HepG2 (cell line): ENCODE results near the gene PLCXD1. TPM values are rescaled to one million over a fixed set of nuclear protein-coding genes. Genes with fewer than 3 reads are reported as not detected.

ENCODE experiments used
- CAMTA2 ChIP-seq: sonication (generic); formaldehyde crosslinking; IDR thresholded peaks from 2 replicates; pipeline ENCODE4 v1.4.0; 2020; ENCODE audit warnings: mild to moderate bottlenecking, missing genetic modification reagents, borderline replicate concordance
- FOXO1 ChIP-seq: sonication (generic); formaldehyde crosslinking; IDR thresholded peaks from 2 replicates; pipeline ENCODE4 v1.4.0; 2020; ENCODE audit warnings: missing genetic modification reagents
- GPN1 ChIP-seq: sonication (generic); formaldehyde crosslinking; IDR thresholded peaks from 2 replicates; pipeline ENCODE4 v1.5.1; 2020; ENCODE audit warnings: missing genetic modification reagents, borderline replicate concordance
- PAWR ChIP-seq: sonication (generic); formaldehyde crosslinking; IDR thresholded peaks from 2 replicates; pipeline ENCODE4 v1.4.0; 2020; ENCODE audit warnings: missing genetic modification reagents, mild to moderate bottlenecking, borderline replicate concordance
- RBAK ChIP-seq: sonication (generic); formaldehyde crosslinking; IDR thresholded peaks from 2 replicates; pipeline ENCODE4 v1.5.1; 2020; ENCODE audit warnings: mild to moderate bottlenecking, missing genetic modification reagents
- TCF7 ChIP-seq: sonication (generic); IDR thresholded peaks from 2 replicates; pipeline ENCODE4 v1.6.1; 2016; ENCODE audit warnings: antibody characterized with exemption, low read depth
- ZBTB1 ChIP-seq: sonication (generic); formaldehyde crosslinking; IDR thresholded peaks from 2 replicates; pipeline ENCODE4 v1.4.0; 2020; ENCODE audit warnings: missing genetic modification reagents, borderline replicate concordance
- ZFP36L1 ChIP-seq: sonication (generic); formaldehyde crosslinking; IDR thresholded peaks from 2 replicates; pipeline ENCODE4 v1.8.0; 2022; ENCODE audit warnings: mild to moderate bottlenecking, missing genetic modification reagents, moderate library complexity
- ZKSCAN5 ChIP-seq: sonication (generic); formaldehyde crosslinking; IDR thresholded peaks from 2 replicates; pipeline ENCODE4 v1.5.1; 2020; ENCODE audit warnings: mild to moderate bottlenecking, missing genetic modification reagents
- ZMYM2 ChIP-seq: sonication (generic); formaldehyde crosslinking; IDR thresholded peaks from 2 replicates; pipeline ENCODE4 v1.8.0; 2022; ENCODE audit warnings: mild to moderate bottlenecking, missing genetic modification reagents
- ZNF253 ChIP-seq: sonication (generic); formaldehyde crosslinking; IDR thresholded peaks from 2 replicates; pipeline ENCODE4 v1.8.0; 2022; ENCODE audit warnings: mild to moderate bottlenecking, missing genetic modification reagents, borderline replicate concordance
- ZNF331 ChIP-seq: sonication (generic); formaldehyde crosslinking; IDR thresholded peaks from 2 replicates; pipeline ENCODE4 v1.4.0; 2020; ENCODE audit warnings: missing genetic modification reagents
- ZNF549 ChIP-seq: sonication (generic); formaldehyde crosslinking; IDR thresholded peaks from 2 replicates; pipeline ENCODE4 v1.5.0; 2020; ENCODE audit warnings: missing genetic modification reagents
- polyA plus RNA-seq, 8 experiments: library from polyadenylated mRNA; depleted of rRNA in 3 of 8; stranded (reverse) in 7 of 8; unstranded in 1 of 8; fragments of >200 nt; fragmentation: Illumina TruSeq in 4 of 8; extraction: Trizol in 4 of 8; gene quantifications; 2 replicates each; pipeline versions ENCODE4 v1.2.1 to v1.2.3, GENCODE V29; 2011 to 2016; ENCODE audit warnings: low read depth in 4 of 8, missing spikeins in 1 of 8, mixed read lengths in 1 of 8; ENCODE audit not compliant: insufficient read depth in 1 of 8
- total RNA-seq, 5 experiments: library from RNA; depleted of rRNA; stranded (reverse); fragments of >200 nt; fragmentation: Illumina TruSeq; extraction: Trizol; gene quantifications; 2 replicates each; pipeline ENCODE4 v1.2.3, GENCODE V29; 2016; ENCODE audit warnings: low read depth in 1 of 5
- TF ChIP-seq, protein P1 (sequence below): sonication (generic); formaldehyde crosslinking; IDR thresholded peaks from 2 replicates; pipeline ENCODE4 v1.4.0; 2020; ENCODE audit warnings: missing genetic modification reagents
- TF ChIP-seq, protein P2 (sequence below): IDR thresholded peaks from 2 replicates; pipeline ENCODE4 v1.6.1; 2016; ENCODE audit warnings: missing biosample characterization, missing genetic modification reagents, low read depth
- TF ChIP-seq, protein P3 (sequence below): IDR thresholded peaks from 2 replicates; pipeline ENCODE4 v1.6.1; 2016
- TF ChIP-seq, protein P4 (sequence below): sonication (generic); formaldehyde crosslinking; IDR thresholded peaks from 2 replicates; pipeline ENCODE4 v1.5.0; 2020; ENCODE audit warnings: mild to moderate bottlenecking, missing genetic modification reagents, borderline replicate concordance
- TF ChIP-seq, protein P5 (sequence below): sonication (generic); formaldehyde crosslinking; IDR thresholded peaks from 2 replicates; pipeline ENCODE4 v1.4.0; 2020; ENCODE audit warnings: missing genetic modification reagents
- TF ChIP-seq, protein P6 (sequence below): sonication (generic); formaldehyde crosslinking; IDR thresholded peaks from 2 replicates; pipeline ENCODE4 v1.5.0; 2020; ENCODE audit warnings: missing genetic modification reagents, mild to moderate bottlenecking, borderline replicate concordance

The PLCXD1 gene
- total and polyA plus RNA-seq, 2 of the 13 experiments (the other 11 are each of a cell fraction or from before 2014, with no cell fraction given): 87.7 to 153 TPM

DNA sequence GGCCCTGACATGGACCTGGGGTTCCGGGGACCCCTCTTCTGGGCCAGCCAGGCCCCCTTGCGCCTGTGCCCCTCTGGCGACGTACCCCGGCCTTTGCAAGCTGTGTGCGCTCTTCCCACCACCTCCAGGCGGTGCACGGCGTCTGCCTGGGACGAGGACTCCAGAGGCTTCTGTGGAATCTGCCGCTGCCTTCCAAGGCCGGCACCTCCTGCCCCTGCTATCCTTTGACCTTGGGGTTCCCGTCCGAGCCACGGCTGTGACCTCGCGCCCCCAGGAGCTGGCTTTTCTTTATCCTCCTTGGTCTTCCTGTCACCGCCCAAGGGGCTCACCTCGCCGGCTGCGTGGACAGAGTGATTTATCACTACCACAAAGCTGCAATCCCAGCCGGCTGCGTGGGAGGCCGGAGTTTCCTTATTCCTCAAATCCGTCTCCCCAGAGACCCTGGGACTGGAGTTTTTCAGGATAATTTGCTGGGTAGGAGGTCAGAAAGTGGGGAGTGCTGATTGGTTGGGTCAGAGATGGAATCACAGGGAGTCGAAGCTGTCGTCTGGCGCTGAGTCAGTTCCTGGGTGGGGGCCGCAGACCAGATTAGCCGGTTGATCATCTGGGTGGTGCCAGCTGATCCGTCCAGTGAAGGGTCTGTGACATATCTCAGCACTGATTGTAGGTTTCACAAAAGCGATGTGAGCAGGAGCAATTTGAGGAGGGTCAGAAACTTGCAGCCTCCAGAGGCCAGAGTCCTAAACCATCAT, 19.8 kb upstream of the PLCXD1 start (continued):
- TF ChIP-seq, protein P1, sequence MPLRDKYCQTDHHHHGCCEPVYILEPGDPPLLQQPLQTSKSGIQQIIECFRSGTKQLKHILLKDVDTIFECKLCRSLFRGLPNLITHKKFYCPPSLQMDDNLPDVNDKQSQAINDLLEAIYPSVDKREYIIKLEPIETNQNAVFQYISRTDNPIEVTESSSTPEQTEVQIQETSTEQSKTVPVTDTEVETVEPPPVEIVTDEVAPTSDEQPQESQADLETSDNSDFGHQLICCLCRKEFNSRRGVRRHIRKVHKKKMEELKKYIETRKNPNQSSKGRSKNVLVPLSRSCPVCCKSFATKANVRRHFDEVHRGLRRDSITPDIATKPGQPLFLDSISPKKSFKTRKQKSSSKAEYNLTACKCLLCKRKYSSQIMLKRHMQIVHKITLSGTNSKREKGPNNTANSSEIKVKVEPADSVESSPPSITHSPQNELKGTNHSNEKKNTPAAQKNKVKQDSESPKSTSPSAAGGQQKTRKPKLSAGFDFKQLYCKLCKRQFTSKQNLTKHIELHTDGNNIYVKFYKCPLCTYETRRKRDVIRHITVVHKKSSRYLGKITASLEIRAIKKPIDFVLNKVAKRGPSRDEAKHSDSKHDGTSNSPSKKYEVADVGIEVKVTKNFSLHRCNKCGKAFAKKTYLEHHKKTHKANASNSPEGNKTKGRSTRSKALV (CRISPR knock-in tag): 0 out of 2 replicates have a peak, but pooled peaks have one; percentile 44
- TF ChIP-seq ZNF331 (CRISPR knock-in tag) (peak; percentile 36; the same call in 1 of the 2 replicates), TCF7 (no peak), ZKSCAN5 (CRISPR knock-in tag) (no peak), ZNF549 (CRISPR knock-in tag) (no peak), ZNF253 (0 out of 2 replicates have a peak, but pooled peaks have one; percentile 39), FOXO1 (no peak), GPN1 (no peak), ZMYM2 (CRISPR knock-in tag) (0 out of 2 replicates have a peak, but pooled peaks have one; percentile 20), CAMTA2 (CRISPR knock-in tag) (no peak), ZFP36L1 (CRISPR knock-in tag) (0 out of 2 replicates have a peak, but pooled peaks have one; percentile 20), RBAK (no peak), ZBTB1 (CRISPR knock-in tag) (no peak), PAWR (CRISPR knock-in tag) (no peak)
- TF ChIP-seq, protein P2, sequence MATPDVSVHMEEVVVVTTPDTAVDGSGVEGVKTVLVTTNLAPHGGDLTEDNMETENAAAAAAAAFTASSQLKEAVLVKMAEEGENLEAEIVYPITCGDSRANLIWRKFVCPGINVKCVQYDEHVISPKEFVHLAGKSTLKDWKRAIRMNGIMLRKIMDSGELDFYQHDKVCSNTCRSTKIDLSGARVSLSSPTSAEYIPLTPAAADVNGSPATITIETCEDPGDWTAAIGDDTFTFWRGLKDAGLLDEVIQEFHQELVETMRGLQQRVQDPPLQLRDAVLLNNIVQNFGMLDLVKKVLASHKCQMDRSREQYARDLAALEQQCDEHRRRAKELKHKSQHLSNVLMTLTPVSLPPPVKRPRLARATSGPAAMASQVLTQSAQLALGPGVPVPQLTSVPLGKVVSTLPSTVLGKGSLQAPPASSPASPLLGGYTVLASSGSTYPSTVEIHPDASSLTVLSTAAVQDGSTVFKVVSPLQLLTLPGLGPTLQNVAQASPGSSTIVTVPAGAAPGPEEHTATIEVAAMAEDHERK (CRISPR knock-in tag): no peak
- TF ChIP-seq, protein P3, sequence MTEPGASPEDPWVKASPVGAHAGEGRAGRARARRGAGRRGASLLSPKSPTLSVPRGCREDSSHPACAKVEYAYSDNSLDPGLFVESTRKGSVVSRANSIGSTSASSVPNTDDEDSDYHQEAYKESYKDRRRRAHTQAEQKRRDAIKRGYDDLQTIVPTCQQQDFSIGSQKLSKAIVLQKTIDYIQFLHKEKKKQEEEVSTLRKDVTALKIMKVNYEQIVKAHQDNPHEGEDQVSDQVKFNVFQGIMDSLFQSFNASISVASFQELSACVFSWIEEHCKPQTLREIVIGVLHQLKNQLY (CRISPR knock-in tag): no peak
- TF ChIP-seq, protein P4, sequence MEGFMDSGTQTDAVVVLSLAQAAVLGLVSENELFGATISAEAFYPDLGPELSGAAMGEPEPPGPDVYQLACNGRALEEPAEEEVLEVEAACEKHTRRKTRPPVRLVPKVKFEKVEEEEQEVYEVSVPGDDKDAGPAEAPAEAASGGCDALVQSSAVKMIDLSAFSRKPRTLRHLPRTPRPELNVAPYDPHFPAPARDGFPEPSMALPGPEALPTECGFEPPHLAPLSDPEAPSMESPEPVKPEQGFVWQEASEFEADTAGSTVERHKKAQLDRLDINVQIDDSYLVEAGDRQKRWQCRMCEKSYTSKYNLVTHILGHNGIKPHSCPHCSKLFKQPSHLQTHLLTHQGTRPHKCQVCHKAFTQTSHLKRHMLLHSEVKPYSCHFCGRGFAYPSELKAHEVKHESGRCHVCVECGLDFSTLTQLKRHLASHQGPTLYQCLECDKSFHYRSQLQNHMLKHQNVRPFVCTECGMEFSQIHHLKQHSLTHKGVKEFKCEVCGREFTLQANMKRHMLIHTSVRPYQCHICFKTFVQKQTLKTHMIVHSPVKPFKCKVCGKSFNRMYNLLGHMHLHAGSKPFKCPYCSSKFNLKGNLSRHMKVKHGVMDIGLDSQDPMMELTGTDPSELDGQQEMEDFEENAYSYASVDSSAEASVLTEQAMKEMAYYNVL: peak; percentile 84; the same call in 1 of the 2 replicates
- TF ChIP-seq, protein P5, sequence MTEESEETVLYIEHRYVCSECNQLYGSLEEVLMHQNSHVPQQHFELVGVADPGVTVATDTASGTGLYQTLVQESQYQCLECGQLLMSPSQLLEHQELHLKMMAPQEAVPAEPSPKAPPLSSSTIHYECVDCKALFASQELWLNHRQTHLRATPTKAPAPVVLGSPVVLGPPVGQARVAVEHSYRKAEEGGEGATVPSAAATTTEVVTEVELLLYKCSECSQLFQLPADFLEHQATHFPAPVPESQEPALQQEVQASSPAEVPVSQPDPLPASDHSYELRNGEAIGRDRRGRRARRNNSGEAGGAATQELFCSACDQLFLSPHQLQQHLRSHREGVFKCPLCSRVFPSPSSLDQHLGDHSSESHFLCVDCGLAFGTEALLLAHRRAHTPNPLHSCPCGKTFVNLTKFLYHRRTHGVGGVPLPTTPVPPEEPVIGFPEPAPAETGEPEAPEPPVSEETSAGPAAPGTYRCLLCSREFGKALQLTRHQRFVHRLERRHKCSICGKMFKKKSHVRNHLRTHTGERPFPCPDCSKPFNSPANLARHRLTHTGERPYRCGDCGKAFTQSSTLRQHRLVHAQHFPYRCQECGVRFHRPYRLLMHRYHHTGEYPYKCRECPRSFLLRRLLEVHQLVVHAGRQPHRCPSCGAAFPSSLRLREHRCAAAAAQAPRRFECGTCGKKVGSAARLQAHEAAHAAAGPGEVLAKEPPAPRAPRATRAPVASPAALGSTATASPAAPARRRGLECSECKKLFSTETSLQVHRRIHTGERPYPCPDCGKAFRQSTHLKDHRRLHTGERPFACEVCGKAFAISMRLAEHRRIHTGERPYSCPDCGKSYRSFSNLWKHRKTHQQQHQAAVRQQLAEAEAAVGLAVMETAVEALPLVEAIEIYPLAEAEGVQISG: peak; percentile 67
- TF ChIP-seq, protein P6, sequence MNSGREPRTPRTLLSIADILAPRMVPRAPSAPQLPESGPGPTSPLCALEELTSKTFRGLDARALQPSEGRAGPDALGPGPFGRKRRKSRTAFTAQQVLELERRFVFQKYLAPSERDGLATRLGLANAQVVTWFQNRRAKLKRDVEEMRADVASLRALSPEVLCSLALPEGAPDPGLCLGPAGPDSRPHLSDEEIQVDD (CRISPR knock-in tag): no peak
